Osteoblast (primary cell): ENCODE measurements around the gene HS3ST3A1. TPM values are rescaled to one million over a fixed set of nuclear protein-coding genes. Genes with fewer than 3 reads are reported as not detected.

Experiments used
- DNase-seq: peaks from one replicate; pipeline ENCODE4 v3.0.0; 2011; ENCODE audit warnings: low spot score, mixed read lengths; ENCODE audit not compliant: insufficient read length; ENCODE audit errors: missing footprints
- H2AFZ ChIP-seq: 2 replicates; pipeline ENCODE4 v1.6.0; 2011; ENCODE audit warnings: mild to moderate bottlenecking, low read length
- H3K27ac ChIP-seq: 2 replicates; pipeline ENCODE4 v1.5.1; 2011; ENCODE audit warnings: mild to moderate bottlenecking, low read depth, low read length, moderate library complexity
- H3K27me3 ChIP-seq: 2 replicates; pipeline ENCODE4 v1.6.0; 2012; ENCODE audit warnings: mild to moderate bottlenecking, control low read depth, inconsistent platforms, low read length, moderate library complexity; ENCODE audit not compliant: insufficient read depth
- H3K36me3 ChIP-seq: 2 replicates; pipeline ENCODE4 v1.5.1; 2011; ENCODE audit warnings: mild to moderate bottlenecking, low read length, control low read depth, moderate library complexity; ENCODE audit not compliant: insufficient read depth
- H3K4me1 ChIP-seq: 2 replicates; pipeline ENCODE4 v1.5.1; 2011; ENCODE audit warnings: mild to moderate bottlenecking, low read length, control low read depth, moderate library complexity; ENCODE audit not compliant: insufficient read depth
- H3K4me2 ChIP-seq: 2 replicates; pipeline ENCODE4 v1.6.0; 2011; ENCODE audit warnings: mild to moderate bottlenecking, low read length; ENCODE audit not compliant: insufficient read depth
- H3K4me3 ChIP-seq: fragments of 200-600 bp; sonication (generic); 3 replicates; pipeline ENCODE4 v1.5.1; 2012; ENCODE audit warnings: mild to moderate bottlenecking, low read length, inconsistent platforms; ENCODE audit not compliant: insufficient read depth
- H3K79me2 ChIP-seq: 2 replicates; pipeline ENCODE4 v1.6.0; 2012; ENCODE audit warnings: mild to moderate bottlenecking, low read length, control low read depth, inconsistent platforms; ENCODE audit not compliant: insufficient read depth
- H3K9me3 ChIP-seq: 2 replicates; pipeline ENCODE4 v1.5.1; 2011; ENCODE audit warnings: low read depth, low read length, control low read depth
- H4K20me1 ChIP-seq: 2 replicates; pipeline ENCODE4 v1.6.0; 2012; ENCODE audit warnings: mild to moderate bottlenecking, low read length, control low read depth; ENCODE audit not compliant: insufficient read depth
- total RNA-seq: library from RNA; depleted of rRNA; stranded (reverse); fragments of >200 nt; gene quantifications from 2 replicates; pipeline ENCODE4 v1.2.3, GENCODE V29; 2012
- TF ChIP-seq, protein P1 (sequence below): IDR thresholded peaks from 2 replicates; pipeline ENCODE4 v1.5.1; 2011; ENCODE audit warnings: mild to moderate bottlenecking, low read depth, low read length, moderate library complexity; ENCODE audit errors: extremely low read depth

Gene HS3ST3A1
- total RNA-seq = 7.1 and 8.3 TPM in 2 replicates

DNA sequence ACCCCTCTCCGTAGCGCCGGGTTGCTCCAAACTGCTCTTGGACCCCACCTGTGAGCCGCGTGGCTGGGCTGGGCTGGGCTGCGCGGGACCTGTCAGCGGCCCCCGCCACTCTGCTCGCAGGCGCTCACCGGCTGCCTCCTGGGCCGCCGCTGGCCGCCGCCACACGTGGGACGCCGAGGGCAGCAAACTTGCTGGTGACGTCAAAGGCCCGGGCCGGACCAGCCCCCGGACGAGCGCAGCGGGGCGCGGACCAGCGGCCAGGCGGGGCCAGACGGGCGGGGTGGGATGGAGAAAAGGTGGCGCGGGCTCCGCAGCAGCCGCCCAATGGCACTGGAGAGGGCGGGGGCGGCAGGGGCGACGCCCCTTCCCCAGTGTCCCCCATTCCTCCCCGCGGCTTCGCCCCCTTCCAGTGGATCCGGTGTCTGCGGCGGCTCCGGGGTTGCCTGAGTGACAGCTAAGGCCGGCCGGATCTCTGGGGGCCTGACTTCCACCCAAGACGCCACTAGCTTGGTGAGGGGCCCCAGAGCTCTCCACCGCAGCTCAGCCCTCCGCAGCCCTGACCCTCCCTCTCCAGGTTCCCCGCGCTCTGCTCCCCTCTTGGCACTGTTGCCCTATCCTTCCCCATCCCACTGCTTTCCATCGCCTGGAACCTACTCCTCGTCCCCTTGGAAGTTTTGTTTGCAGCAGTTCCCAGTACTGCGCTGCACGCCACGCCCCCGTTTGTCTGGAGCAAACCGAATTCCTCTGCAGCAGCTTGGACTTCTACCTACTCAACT is at the start of gene HS3ST3A1:
Gene HS3ST3A1, minus strand, starts transcription at position 154 of the 776 bp plus-strand sequence. CDS start 800 bp downstream, outside the sequence.
- Histone ChIP-seq H3K27me3 (no peaks in the 10 kb centered on the region), H3K9me3 (no peaks in the 10 kb centered on the region), H3K27ac (peak within 1 kb of the TSS; percentile 85), H3K4me3 (peak within 1 kb of the TSS; percentile 91), H4K20me1 (no peaks in the 10 kb centered on the region), H3K4me2 (peak within 1 kb of the TSS; percentile 86), H3K4me1 (peaks cover 33% of the 10 kb centered on the region), H3K79me2 (peaks cover 45% of the 10 kb centered on the region), H3K36me3 (no peaks in the 10 kb centered on the region), H2AFZ (peak within 1 kb of the TSS; percentile 92)
- TF ChIP-seq, protein P1, sequence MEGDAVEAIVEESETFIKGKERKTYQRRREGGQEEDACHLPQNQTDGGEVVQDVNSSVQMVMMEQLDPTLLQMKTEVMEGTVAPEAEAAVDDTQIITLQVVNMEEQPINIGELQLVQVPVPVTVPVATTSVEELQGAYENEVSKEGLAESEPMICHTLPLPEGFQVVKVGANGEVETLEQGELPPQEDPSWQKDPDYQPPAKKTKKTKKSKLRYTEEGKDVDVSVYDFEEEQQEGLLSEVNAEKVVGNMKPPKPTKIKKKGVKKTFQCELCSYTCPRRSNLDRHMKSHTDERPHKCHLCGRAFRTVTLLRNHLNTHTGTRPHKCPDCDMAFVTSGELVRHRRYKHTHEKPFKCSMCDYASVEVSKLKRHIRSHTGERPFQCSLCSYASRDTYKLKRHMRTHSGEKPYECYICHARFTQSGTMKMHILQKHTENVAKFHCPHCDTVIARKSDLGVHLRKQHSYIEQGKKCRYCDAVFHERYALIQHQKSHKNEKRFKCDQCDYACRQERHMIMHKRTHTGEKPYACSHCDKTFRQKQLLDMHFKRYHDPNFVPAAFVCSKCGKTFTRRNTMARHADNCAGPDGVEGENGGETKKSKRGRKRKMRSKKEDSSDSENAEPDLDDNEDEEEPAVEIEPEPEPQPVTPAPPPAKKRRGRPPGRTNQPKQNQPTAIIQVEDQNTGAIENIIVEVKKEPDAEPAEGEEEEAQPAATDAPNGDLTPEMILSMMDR = no peak
- peak; percentile 97 for DNase-seq

DNA sequence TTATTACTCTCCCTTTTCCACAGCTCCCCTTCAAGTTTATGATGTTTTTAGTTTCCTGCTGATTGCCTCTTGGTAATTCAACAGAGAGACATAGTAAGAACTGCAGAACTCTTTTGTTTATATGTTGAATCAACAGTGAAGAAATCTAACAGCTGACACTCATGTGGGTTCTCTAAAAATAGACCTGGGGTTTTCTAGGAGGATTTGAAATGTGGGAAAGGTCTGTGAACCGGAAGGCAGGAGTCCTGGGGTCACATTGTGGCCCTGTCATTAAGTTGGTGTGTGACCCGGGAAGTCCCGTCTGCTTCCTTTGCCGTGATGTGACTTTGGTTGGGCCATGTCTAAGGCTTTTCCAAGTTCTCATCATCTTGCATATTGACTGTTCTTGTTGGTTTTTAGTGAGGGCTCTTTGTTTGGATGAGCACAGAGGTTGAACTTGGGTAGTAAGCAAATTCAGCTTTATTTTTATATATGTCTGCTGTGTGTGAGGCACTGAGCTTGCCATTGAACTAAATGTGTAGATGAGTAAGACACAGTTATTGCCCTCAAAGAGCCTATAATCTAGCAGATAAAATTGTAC is 48.5 kb upstream of the HS3ST3A1 start:
- Histone ChIP-seq H3K4me1 (peaks cover 15% of the 10 kb centered on the region), H3K9me3 (no peaks in the 10 kb centered on the region), H3K36me3 (no peaks in the 10 kb centered on the region), H2AFZ (peak overlapping the region; percentile 86), H3K79me2 (no peaks in the 10 kb centered on the region), H3K27ac (no peak overlapping the region), H3K4me2 (no peak overlapping the region), H4K20me1 (no peaks in the 10 kb centered on the region), H3K4me3 (no peak overlapping the region), H3K27me3 (no peaks in the 10 kb centered on the region)
- TF ChIP-seq, protein P1 = no peak
- DNase-seq = no peak

DNA sequence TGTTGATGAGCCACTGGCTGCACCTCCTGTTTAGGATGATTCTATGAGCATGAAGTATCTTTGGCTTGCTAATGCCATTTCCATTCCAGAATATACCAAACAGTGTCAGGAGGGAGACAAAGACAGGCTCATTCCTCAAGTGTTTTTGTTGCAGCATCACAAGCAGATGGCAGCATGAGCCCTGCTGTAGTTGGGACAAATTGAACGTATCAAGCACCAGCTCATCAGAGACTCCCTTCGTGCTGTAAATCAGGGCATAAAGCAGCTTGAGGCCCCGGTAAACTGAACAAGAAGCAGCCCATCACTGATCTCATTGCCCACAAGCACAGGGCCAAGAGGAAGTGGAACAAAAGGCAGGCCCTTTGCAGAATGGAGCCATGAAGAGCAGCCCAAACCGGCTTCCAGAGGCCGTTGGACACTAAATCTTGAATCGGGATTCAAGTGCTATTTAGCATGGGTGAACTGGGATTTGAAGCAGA is 45.9 kb upstream of the HS3ST3A1 start:
- Histone ChIP-seq H4K20me1 (no peaks in the 10 kb centered on the region), H3K27me3 (no peaks in the 10 kb centered on the region), H3K4me1 (peaks cover 15% of the 10 kb centered on the region), H3K27ac (no peak overlapping the region), H3K79me2 (no peaks in the 10 kb centered on the region), H2AFZ (peak overlapping the region; percentile 45), H3K9me3 (no peaks in the 10 kb centered on the region), H3K4me2 (no peak overlapping the region), H3K4me3 (no peak overlapping the region), H3K36me3 (no peaks in the 10 kb centered on the region)
- TF ChIP-seq, protein P1 = peak; percentile 7
- DNase-seq = no peak

DNA sequence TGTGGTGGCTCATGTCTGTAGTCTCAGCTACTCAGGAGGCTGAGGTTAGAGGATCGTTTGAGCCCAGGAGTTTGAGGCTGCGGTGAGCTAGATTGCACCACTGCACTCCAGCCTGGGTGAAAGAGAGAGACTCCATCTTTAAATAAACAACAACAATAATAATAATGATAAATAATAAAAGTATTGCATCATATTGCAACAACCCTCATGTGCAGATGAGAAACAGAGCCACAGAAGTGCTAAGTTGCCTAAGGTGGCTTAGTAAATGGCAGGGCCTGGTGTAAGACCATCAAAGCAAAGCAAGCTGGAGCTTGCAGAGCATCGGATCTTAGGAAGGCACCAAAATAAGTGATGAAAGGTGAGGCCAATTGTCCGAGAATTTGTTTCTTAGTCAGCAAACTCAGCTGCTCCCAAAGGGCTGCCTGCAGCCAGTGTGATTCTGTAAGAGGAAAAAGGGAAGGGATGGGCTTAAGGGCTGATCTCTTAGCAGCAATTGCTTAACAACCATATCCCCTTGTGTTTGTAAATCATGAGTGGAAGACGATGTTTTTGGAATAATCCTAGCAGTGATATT is 45.3 kb upstream of the HS3ST3A1 start:
- Histone ChIP-seq H2AFZ (peak overlapping the region; percentile 45), H3K4me3 (no peak overlapping the region), H3K36me3 (no peaks in the 10 kb centered on the region), H3K79me2 (no peaks in the 10 kb centered on the region), H3K27ac (no peak overlapping the region), H3K27me3 (no peaks in the 10 kb centered on the region), H3K9me3 (no peaks in the 10 kb centered on the region), H4K20me1 (no peaks in the 10 kb centered on the region), H3K4me1 (peaks cover 15% of the 10 kb centered on the region), H3K4me2 (no peak overlapping the region)
- DNase-seq = peak; percentile 38
- TF ChIP-seq, protein P1 = no peak
